ENCODE results near the gene OVCH2.
A peak's percentile ranks its signal among the peaks of the same experiment; 100 is the strongest.
"Not testable (repeated sequence)": the region's sequence is repeated elsewhere in the genome, so short reads cannot be mapped to it uniquely, and the experiment has no call there.

OVCH2 gene

DNA sequence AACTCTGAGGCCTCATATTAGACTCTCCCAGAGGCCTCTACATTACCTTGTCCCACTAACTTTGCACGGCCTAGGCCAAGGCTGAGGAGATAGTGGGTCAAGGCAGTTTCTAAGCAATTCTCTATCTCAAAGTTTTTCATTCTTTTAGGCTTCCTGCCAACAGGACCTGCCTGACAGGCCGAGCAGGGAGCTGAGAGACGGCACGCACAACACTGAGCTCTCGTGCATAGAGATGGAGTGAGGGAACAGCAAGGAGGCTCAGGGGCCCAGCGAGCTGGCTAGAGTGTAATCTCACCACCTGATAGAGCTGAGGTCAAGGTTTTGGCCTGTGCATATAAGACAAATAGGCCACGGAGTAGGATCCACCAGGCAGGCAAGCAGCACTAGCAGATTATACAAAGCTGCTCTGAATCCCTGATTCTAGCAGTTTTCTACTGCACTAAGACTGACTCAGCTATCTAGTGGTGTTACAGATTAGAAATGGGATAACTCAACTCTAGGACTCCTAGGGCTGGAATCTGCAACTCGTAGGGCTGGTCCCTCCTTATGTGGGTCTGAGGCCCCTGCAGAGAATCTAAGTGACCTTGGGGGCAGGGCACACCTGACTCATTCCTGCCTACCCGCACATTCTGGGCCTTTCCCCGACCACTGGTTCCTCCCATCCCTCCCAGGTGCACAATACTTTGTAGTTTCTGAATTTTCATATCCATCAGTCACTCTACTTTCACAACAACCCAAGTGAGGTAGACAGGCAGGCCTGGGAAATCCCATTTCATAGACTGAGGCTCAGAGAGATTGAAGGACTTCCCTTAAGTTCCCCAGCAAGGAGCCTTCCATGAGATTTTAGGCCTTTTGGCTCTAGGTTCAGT is 34.7 kb downstream of the OVCH2 start:
- DNase-seq = no peak

DNA sequence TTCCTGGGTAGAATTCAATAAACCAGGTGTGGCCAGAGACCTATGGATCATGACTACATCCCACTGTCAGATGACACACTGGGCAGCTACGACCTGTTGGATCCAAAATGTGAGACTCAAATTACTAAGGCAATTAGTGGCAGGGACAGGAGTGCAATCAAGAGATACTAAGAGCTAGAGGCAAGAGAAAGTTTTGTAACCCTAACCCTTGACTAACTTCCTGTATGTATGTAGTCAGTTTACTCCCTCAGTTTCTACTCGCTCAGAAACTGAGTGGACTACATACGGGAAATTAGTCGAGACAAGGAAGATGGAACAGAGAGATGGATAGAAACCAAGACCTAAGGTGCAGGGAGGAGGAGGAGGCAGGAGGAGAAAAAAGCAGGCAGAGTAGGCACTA is 35.6 kb downstream of the OVCH2 start:
- no peak for DNase-seq

DNA sequence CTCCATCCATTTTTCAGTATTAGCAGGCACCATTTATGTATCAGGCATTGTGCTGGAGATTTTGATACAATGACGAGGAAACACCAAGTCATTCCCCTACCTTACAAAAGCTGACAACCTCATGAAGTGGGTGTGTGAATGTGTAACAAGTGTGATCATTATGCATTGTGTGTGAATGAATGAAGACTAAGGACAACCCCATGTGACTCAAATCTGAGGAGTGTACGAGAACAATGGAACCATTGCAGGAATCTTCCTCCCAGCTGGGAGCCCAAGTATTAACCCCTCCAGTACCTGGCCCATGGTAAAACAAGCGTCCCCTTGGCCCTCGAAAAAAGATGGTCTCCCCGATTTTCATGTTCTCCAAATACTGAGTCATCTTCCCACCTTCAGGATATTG is 37.4 kb downstream of the OVCH2 start:
- no peak for DNase-seq

DNA sequence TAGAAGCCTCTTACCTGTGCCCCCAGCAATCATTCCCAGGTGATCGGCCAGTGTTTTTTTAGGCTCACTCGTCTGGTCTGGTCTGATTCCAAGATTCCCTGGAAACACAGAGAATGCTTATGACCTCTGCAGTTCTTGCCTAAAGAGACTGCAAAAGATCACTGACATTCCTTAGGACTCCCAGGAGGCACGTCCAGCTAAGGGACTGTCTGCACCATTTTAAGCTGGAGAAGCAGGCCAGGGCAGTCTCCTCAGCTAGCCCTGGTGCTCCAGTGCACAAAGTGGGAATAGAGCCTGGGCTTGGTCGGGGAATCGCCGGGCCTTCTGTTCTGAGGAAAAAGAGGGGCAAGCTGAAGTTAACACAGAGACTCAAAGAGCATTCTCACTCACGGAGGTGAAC is 37.8 kb downstream of the OVCH2 start:
- DNase-seq = no peak

DNA sequence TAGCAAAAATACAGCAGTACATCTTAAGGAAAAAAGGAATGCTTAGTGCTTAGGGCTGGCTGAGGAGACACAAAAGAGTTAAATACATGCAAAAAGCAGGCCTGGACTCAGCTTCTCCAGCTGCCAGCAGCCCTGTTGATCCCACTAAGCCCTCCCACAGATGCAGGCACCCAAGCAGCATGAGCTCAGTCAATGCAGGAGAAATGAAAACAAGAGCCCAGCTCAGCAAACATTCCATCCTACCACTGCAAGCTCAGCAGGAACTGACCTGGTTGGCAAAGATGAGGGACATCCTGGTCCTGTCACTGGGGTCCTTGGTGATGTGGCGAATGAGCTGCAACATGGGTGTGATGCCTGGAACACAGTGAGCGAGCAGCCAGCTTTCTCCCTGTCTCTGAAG is 38.8 kb downstream of the OVCH2 start:
- DNase-seq = no peak

DNA sequence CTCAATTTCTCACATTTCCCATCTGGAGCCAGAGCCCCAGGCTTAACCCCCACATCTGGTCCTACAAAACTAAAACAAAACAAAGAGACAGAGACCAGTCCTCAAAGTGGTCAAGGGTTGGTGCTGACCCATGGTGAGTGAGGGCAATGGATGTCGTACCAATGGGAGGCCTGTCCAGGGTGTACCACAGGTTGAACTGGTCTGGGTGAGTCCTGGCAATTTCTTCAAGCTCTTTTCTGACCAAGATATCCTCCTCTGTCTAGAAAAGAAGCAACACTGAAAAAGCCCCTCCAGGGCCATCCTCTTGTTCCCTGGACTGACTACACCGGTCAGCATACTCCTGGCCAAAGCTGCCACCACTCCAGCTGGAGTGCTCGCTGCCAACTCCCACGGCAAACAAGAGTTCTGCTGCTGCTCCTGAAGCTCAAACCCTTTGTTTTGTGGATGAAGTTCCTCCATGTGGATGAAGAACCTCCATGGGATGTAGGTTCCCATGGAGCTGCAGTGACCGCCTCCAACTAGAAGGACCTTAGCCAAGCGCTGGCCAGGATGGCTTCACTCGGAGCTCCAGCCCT is 39.9 kb downstream of the OVCH2 start:
- DNase-seq = no peak

DNA sequence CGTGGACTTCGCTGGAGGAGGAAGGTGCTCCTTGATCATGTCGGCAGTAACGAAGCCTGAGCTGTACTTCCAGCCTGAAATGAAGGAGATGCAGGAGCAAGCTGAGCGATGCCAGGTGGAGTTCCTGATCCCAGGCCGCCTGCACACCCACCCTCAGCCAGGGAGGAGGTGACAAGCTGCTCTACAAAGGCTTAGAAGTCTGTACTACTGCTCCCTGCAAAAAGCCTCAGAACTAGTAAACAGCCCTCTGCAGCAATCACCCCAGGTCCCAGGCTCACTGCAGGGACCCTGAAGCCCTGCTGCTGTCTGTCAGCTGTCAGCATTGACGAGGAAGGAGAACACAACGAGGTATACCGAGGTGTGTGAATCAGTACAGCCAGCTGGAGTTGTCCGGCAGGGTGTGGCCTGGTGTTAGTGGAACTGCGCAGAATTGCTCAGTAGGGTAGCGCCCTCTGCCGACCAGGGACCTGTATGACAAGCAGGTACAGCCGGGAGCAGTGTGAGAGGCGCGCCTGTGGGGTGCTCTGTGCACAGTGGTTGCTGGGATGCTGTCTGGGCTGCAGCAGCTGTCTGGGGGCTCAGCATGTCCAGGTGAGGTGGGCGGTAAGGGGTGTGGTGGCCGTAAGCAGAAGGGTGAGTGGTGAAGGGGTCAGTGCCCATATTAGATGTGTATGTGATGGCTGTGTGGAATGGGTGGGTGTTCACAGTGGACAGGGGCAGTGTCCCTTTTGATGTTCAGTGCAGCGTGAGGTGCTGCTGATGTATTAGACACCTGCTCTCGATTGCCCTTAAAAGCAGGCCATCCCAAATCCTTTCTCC is 40.6 kb downstream of the OVCH2 start:
- DNase-seq = peak; percentile 58

DNA sequence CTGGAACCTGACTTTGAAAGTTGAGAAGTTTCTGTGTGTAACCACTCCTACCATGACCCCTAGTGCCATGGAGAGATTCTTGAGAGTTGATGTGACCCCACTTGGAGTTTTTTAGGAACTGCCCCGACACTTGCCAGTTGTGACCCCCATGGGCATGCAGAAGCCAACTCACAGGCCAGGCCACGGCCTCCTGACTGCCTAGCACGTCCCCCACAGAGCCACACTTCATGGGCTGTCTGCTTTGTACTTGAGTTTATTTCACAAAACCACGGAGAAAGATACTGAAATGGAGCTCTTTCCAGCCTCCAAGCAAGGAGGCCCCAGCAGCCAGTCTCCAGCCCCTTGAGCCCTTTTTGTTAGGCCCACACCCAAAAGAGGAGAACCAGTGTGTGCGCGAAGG is 41.4 kb downstream of the OVCH2 start:
- no peak for DNase-seq

DNA sequence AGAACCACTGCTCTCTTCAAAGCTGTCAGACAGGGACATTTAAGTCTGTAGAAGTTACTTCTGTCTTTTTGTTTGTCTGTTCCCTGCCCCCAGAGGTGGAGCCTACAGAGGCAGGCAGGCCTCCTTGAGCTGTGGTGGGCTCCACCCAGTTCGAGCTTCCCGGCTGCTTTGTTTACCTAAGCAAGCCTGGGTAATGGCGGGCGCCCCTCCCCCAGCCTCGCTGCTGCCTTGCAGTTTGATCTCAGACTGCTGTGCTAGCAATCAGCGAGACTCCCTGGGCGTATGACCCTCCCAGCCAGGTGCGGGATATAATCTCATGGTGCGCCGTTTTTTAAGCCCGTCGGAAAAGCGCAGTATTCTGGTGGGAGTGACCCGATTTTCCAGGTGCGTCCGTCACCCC is 42.7 kb downstream of the OVCH2 start:
- not testable (repeated sequence) for DNase-seq

DNA sequence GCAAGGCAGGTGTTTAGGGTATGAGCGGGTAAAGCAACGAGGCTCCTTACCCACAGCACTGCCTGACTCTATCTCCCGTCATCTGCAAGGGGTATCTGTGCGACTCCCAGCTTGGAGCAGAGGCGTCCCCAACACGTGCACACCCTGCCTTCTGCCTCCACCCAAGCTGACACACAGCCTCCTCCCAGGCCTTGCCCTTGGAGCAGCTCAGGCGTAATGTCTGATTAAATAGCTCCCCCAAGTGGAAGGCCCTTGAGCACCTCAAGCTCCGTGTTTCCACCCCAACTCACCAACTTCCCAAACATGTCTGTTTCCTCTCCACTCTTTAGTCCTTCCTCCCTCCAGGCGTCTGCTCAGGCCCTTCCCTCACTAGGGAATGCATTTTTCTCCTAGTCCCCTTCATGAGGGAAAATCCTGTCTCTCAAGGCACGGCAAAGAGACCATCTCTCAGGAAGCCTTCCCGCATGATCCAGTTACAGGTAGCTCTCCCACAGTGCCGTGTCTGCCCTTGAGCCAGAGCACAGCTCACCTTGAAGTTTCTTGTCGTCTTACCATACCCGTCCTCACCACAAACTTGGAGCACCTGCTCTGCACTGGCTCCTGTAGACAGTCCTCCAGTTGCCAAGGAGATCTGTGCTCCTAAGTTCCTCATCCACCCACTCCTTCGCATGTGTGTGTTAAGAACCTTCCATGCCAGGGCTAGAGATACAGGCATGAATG is 48.8 kb downstream of the OVCH2 start:
- no peak for DNase-seq

DNA sequence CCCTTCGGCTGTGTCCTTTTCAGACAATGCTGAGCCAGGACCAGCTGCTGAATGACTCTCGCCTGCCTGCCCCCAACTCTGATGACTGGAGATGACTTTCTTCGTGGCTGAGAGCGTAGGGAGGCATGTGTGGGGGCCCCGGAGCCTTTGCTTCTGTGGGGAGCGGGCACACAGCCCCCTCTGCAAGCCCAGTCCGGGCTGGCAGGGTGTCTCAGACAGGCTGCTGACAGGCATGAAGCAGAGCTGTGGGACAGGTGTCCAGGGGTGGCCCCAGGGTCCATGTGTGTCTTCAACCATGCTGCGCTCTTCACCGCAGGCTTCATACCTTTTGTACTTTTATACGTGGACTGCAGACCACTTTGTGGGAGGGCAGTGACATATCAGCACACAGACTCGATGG is 49.6 kb downstream of the OVCH2 start:
- DNase-seq = no peak

DNA sequence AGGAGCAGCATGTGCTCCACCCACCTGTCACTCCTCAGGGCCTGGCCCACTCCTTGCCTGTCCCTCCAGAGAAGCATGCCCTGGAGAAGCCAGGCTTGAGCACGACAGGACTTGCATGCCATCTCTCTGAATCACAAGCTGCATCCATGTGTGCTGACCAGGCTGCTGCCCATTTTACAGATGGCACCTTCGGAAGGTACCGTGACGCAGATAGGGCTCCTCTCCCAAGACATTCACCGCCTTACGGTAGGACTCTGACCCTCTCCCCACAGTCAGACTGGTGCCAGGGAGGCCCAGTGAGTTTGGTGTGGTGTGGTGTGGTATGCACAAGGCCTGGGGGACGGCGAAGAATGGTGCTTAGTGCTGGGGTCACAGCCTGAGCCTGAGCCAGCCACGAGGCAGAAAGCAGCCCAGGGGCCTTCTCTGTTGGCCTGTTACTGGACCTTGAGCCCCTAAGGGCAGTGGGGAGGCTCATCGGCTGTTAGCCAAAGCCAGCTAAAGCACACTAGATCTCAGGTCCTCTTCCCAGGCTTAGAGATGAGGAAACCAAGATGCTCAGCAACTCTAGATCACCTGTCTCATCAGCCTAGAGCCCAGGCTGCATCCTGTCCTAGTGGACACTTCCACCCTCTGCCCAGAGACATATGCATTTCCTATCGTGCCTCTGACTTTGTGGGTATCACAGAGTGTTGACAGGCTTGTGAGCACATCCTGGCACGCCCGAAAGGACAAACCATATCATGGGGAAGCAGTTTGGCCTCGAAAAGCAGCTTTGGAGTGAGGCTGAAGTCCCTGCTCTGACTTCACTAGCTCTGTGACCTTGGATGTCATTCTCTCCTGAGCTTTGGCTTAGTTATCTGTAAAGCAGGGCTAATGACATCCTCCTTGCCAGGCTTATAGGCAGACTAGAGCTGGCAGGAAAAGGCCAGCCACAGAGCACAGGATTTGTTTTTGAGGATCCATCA is 50.7 kb downstream of the OVCH2 start:
- no peak for DNase-seq

DNA sequence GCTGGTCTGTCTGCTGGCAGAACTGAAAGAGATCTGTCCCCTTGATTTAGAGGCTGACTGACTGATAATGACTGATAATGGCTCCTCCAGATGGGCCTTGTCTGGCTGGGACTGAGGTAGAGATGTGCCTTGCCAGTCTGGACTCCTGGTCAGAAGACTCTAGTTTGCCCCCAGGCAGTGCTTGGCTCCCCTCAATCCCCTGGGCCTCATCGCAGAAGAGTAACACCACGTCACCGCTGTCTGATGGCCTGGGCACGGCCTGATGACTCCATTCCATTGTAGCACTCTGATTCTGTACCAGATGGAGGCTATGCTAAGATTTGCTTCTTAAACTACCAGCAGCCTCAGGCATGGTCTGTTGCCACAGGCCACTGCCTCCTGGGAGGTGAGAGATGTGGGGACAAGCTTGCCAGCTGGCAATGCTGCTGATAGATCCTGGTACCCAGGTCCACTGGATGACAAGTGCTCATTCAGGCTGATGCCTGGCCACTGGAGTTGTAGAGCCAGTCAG is 52.0 kb downstream of the OVCH2 start:
- no peak for DNase-seq

DNA sequence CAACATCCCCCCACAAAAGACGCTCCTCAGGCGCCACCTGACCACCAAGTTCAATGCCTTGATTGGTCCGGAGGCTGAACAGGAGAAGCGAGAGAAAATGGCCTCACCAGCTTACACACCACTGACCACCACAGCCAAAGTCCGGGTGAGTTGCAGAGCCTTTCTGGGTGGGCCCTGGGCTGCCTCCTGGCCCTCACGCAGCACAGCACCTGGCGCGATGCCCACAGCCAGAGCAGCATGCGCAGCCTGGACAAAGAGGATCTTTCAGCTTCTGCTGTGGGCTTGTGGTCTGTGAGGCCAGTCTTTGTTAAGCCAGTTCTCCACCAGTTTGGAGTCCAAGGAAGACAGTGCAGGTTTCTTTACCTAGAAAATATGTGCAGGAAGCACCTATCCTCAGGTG is 54.6 kb downstream of the OVCH2 start:
- no peak for DNase-seq

DNA sequence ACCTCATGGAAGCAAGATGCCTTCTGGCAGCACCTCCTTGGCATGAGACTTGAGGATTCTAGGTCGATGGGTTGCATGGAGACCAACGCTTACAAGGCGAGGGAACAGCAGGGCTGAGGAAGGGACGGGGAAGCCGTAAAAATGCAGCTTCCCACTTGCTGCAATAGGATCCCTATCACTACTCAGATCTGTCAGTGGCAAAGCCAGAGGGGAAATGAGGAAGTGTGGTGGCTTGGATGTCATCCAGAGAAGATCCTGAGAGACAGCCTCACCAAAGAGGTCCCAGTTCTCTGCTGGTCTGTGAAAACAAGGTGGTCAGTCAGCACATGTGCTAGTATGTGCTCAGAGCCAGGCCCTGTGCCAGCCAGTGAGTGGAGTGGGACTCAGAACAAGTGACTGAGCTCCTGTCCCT is 55.1 kb downstream of the OVCH2 start:
- DNase-seq = no peak

DNA sequence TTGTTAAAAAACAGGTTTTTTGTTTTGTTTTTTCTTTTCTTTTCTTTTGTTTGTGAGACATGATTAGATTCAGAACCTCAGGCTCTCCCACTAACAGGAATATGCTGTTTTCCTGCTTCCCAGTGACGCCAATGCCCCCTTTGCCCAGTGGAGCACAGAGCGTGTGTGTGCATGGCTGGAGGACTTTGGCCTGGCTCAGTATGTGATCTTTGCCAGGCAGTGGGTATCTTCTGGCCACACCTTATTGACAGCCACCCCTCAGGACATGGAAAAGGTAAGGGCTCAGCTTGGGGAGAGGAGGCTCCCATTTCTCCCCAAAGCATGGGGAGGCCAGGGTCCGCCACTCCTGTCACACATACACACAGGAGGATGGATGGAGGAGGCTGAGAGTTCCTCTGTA is 58.0 kb downstream of the OVCH2 start:
- DNase-seq = no peak

DNA sequence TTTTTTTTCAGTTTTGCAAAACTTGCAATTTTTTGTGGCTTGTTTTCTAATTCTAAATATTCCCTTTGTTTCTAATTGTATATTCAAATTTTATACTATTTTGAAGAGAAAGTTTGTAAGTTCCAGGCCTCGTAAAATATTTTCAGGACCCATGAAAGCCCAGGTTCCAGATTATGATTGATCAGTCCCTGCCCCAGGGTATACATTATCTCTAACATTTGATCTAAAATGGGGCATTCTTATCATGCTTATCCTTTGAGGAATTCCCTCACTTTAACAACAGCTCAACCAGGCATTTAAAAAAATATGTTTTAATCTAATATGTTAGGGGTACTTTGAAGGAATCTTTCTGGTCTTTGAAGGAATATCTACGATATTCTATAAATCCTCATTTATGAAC is 59.4 kb downstream of the OVCH2 start:
- no peak for DNase-seq

DNA sequence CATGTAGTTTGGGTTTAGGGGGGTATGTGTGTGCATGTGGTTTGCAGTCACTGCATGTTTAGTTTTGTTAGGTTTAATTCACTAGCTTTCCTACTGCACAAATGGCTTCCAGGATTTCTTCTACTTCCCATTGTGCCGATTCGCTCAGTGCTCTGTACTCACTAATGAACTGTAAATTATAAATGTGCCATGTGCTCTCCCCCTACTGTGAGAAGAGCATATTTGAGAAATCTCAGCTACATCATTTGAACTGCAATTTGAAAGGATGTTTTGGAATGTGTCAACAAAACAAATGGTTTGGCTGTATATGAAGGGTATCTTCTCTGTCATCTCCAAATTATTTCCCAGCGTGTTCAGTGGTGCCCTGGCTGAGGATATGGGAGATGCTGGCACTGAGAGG is 61.1 kb downstream of the OVCH2 start:
- DNase-seq = no peak

DNA sequence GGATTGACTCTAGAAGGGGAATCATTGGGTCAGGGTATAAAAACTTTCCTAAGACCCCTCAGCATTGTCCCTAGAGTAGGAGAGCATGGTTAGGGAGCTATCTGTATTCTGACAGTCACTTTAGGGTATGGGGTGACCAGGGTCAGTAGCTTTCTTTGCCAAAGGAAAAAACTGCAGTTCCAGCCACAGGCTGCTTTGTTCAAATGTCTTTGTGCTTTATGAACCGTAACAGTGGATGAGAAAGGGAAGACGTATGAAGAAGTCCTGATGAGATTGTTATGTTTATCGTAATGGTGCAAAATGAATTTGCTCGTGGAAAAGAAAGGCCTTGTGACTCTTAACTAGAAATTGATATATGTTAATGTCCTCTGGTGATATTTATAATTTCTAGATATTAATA is 63.0 kb downstream of the OVCH2 start:
- DNase-seq = no peak

DNA sequence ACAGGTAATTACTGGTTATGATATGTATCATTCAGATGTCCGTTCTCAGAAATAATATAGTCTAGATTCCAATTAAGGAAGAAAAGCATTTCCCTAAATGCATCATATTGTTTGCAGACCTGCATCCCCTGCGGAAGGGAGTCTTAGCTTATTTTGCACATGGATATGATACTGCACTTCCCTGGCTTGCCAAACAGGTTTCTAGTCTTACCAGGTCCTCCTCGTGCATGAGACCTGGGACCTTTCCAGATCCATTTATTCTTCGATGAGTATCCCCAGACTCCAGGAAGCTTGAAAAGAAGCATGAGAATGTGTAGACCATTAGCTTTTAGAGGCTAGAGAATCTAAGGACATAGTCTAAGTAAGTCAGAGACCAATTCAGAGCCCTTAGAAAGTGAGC is 63.5 kb downstream of the OVCH2 start:
- DNase-seq = no peak

DNA sequence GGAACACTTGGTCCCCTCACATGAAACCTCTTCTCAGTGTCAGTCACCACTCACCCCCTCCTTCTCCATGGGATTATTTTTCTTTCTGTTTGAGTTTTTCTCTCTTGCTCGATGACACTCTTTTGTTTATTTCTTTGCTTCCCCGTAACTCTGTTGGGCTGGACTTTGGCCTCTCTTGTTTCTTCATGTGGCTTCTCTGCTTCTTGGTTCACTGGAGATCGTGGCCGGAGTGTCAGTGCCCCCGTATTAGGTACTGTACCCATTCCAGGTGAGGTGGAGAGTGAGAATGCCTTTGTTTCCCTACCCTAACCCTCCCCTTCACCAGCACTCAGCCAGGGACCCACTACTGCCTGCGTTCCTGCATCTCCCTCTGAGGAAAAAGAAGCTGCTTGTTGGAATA is 65.5 kb downstream of the OVCH2 start:
- DNase-seq = no peak

DNA sequence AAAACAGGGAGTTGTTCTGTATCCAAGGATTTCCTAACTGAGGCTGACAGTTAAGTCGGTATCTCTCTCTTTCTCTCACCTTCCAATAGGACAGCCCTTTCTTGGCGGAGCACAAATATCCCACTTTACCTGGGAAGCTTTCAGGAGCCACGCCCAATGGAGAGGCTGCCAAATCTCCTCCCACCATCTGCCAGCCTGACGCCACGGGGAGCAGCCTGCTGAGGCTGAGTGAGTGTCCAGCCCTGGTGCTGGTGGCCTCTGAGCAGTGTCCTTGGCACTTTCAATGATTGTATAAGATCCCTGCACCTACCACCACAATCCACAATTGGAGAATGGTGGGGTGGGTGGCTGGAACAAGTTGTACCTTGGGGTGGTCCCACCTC is 66.6 kb downstream of the OVCH2 start:
- DNase-seq = no peak

Measured in activated naive CD4-positive, alpha-beta T cell treated with anti-CD3 and anti-CD28 coated beads, Interleukin-2, amount 50 U/mL, for 16 hours (primary cell).